ENCODE results near the gene MDM2. TPM values are rescaled to one million over a fixed set of nuclear protein-coding genes. Genes with fewer than 3 reads are reported as not detected.

MDM2 gene
- polyA plus RNA-seq, 1 of the 3 experiments (the other 2 are of a cell fraction): 21.5 TPM

DNA sequence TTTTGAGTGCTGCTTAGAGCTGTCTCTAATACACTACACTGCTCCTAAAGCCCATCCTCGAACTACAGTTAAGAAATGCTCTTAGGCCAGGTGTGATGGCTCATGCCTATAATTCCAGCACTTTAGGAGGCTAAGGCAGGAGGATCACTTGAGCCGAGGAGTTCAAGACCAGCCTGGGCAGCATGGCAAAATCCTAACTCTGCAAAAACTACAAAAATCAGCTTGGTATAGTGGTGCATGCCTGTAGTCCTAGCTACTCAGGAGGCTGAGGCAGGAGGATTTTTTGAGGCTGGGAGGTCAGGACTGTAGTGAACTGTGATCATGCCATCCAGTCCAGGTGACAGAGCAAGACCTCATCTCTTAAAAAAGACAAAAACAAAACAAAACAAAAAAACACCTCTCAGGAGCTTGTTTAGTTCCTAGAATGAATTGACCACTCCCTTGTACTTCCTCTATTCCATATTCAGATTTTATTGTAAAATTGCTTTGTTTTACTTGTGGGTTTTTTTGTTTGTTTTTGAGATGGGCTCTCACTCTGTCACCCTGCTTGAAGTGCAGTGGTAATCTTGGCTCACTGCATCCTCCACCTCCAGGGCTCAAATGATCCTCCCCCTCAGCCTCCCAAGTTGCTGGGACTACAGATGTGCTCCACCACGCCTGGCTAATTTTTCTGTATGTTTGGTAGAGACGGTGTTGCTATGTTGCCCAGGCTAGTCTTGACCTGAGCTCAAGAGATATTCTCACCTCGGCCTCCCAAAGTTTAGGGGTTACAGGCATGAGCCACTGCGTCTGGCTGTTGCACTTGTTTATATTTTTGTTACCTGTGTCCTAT lies 13.6 kb downstream of the MDM2 start:
- Histone ChIP-seq H3K79me2 (ENCODE audit: insufficient read depth) (peaks cover 88% of the 10 kb centered on the region), H3K27me3 (ENCODE audit: insufficient read depth) (no peaks in the 10 kb centered on the region), H2AFZ (ENCODE audit: low read depth) (no peak overlapping the region), H3F3A (replicated peaks; ENCODE audit: insufficient read depth) (peaks cover 80% of the 10 kb centered on the region), H3K9me3 (no peaks in the 10 kb centered on the region), H3K36me3 (replicated peaks in 1 of 2; ENCODE audit: control insufficient read depth in 1 of 2, insufficient read depth in 2 of 2, low read length in 1 of 2) (peaks cover 70 to 95% of the 10 kb centered on the region in 2 experiments), H3K27ac (ENCODE audit: low read depth in 2 of 2, low read length in 1 of 2) (peak overlapping the region in 1 of 2 experiments; percentile 25; a peak in 1 of 4 replicates), H4K20me1 (ENCODE audit: insufficient read depth) (peaks cover 97% of the 10 kb centered on the region), H3K4me2 (no peak overlapping the region), H3K4me1 (ENCODE audit: control insufficient read depth in 1 of 2, insufficient read depth in 2 of 2, low read depth in 1 of 2, low read length in 1 of 2) (0 out of 4 replicates have a peak, but pooled peaks cover 0 to 5% of the 10 kb centered on the region in 2 experiments), H3K4me3 (ENCODE audit: low read depth in 2 of 2, low read length in 1 of 2) (no peak overlapping the region), H3K9me2 (no peaks in the 10 kb centered on the region), H3K9ac (no peak overlapping the region)
- CTCF ChIA-PET: interaction anchor here (1.0 to 3.7 kb wide), 4 partner anchors 9 to 249 kb away, joined by 3 to 23 read pairs (median 3); no protein-coding TSS in a partner anchor
- no peak for TF ChIP-seq CHD2 (IDR thresholded peaks at IDR 0.05; ENCODE audit: low read length, partially characterized antibody)
- 92% methylated on average over 6 of the region's 6 CpGs for WGBS (ENCODE audit: low lambda C conversion rate)
- no peak for DNase-seq
- POLR2A ChIA-PET: interaction anchor here (0.8 kb wide), 1 partner anchor 13 kb away, joined by 3 read pairs; no protein-coding TSS in a partner anchor

DNA sequence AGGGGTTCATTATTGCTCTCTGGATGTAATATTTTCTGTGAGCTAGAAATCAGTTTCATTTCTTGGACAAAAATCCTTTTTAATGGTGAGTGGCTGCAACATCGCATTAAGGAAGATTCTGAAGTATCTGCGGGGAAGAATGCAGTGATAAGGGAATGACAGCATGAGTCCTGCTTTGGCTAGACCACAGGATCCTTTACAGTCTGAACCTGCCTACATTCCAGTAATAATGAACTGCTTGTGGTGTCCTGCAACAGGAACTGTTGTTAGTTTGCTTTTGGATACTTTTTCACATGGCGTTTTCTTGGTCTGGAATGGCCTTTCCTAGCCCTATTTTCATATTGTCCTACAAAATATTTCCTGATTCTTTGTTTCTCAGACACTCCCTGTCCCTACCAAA lies 15.7 kb downstream of the MDM2 start:
- peaks cover 72 to 98% of the 10 kb centered on the region in 2 experiments for H3K36me3 ChIP-seq (replicated peaks in 1 of 2; ENCODE audit: control insufficient read depth in 1 of 2, insufficient read depth in 2 of 2, low read length in 1 of 2)
- TF ChIP-seq TAF1 (IDR thresholded peaks at IDR 0.05; ENCODE audit: borderline replicate concordance, low read depth, low read length) (no peak), SIN3A (IDR thresholded peaks at IDR 0.05; ENCODE audit: borderline replicate concordance, low read depth, low read length) (no peak), YY1 (IDR thresholded peaks at IDR 0.05; ENCODE audit: low read depth) (no peak), GATA2 (CRISPR knock-in tag; IDR thresholded peaks at IDR 0.05) (no peak), MAX (IDR thresholded peaks at IDR 0.05; ENCODE audit: low read depth) (no peak), SMC3 (IDR thresholded peaks at IDR 0.05; ENCODE audit: low read depth, low read length) (no peak), MEF2A (IDR thresholded peaks at IDR 0.05; ENCODE audit: borderline replicate concordance, low read depth) (no peak), RCOR1 (IDR thresholded peaks at IDR 0.05; ENCODE audit: low read length) (no peak), USF2 (IDR thresholded peaks at IDR 0.05; ENCODE audit: borderline replicate concordance, low read depth, low read length) (no peak), EZH2phosphoT487 (IDR thresholded peaks at IDR 0.05; ENCODE audit: borderline replicate concordance, low read depth) (no peak)
- TF ChIP-seq, protein P1, sequence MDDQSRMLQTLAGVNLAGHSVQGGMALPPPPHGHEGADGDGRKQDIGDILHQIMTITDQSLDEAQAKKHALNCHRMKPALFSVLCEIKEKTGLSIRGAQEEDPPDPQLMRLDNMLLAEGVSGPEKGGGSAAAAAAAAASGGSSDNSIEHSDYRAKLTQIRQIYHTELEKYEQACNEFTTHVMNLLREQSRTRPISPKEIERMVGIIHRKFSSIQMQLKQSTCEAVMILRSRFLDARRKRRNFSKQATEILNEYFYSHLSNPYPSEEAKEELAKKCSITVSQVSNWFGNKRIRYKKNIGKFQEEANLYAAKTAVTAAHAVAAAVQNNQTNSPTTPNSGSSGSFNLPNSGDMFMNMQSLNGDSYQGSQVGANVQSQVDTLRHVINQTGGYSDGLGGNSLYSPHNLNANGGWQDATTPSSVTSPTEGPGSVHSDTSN (IDR thresholded peaks at IDR 0.05): no peak
- ChIA-PET CTCF (no interaction called here), POLR2A (no interaction called here)
- H3K9me2 ChIP-seq: no peaks in the 10 kb centered on the region
- H2AFZ ChIP-seq (ENCODE audit: low read depth): no peak overlapping the region
- DNase-seq: no peak
- H3K27ac ChIP-seq (ENCODE audit: low read depth in 2 of 2, low read length in 1 of 2): peak overlapping the region in 1 of 2 experiments; percentile 25; a peak in 2 of 4 replicates
- H3K9ac ChIP-seq: no peak overlapping the region
- peaks cover 99% of the 10 kb centered on the region for H4K20me1 ChIP-seq (ENCODE audit: insufficient read depth)
- H3K4me3 ChIP-seq (ENCODE audit: low read depth in 2 of 2, low read length in 1 of 2): no peak overlapping the region
- H3K4me1 ChIP-seq (ENCODE audit: control insufficient read depth in 1 of 2, insufficient read depth in 2 of 2, low read depth in 1 of 2, low read length in 1 of 2): 0 out of 4 replicates have a peak, but pooled peaks cover 0 to 5% of the 10 kb centered on the region in 2 experiments
- no peaks in the 10 kb centered on the region for H3K9me3 ChIP-seq
- WGBS (ENCODE audit: low lambda C conversion rate): 86% methylated on average over 3 of the region's 3 CpGs
- no peaks in the 10 kb centered on the region for H3K27me3 ChIP-seq (ENCODE audit: insufficient read depth)
- H3K4me2 ChIP-seq: no peak overlapping the region
- peaks cover 86% of the 10 kb centered on the region for H3F3A ChIP-seq (replicated peaks; ENCODE audit: insufficient read depth)
- H3K79me2 ChIP-seq (ENCODE audit: insufficient read depth): peaks cover 84% of the 10 kb centered on the region

All from SK-N-SH (cell line).